B cell (primary cell): ENCODE results near the gene MAGEB17. TPM values are rescaled to one million over a fixed set of nuclear protein-coding genes. Genes with fewer than 3 reads are reported as not detected.

Experiments used
- ATAC-seq: fragments of 200-7000 bp; cut with Tn5 transposase; one replicate; pipeline ENCODE4 v1.10.0; 2021; ENCODE audit warnings: low read depth, mild to moderate bottlenecking, moderate number of reproducible peaks, moderate library complexity
- CTCF ChIA-PET: fragments of 350-600 bp; sonication (Branson Sonifier 250); formaldehyde crosslinking; loops from one replicate; lab custom pipeline; 2021; ENCODE audit warnings: antibody characterized with exemption, inconsistent platforms; lab: Charles Lee
- POLR2A ChIA-PET: fragments of 350-600 bp; sonication (Branson Sonifier 250); formaldehyde crosslinking; loops from one replicate; lab custom pipeline; 2021; ENCODE audit warnings: antibody characterized with exemption; lab: Charles Lee
- DNase-seq: peaks from one replicate; pipeline ENCODE4 v3.0.0; 2013
- H2AFZ ChIP-seq: 2 replicates; pipeline ENCODE4 v1.6.1; 2012; ENCODE audit warnings: mild to moderate bottlenecking, low read depth, low read length; ENCODE audit not compliant: insufficient read depth, poor library complexity, severe bottlenecking
- H3K27ac ChIP-seq, 2 donors: 1 replicate in 1 of 2; 2 replicates in 1 of 2; pipeline ENCODE4 v1.5.1; 2012 to 2013; ENCODE audit warnings: low read length in 2 of 2, mild to moderate bottlenecking in 2 of 2, moderate library complexity in 1 of 2
- H3K27me3 ChIP-seq, 4 experiments: fragments of 200-600 bp in 1 of 4; sonication (generic) in 1 of 4; replicated peaks in 1 of 4; 1 replicate in 2 of 4; 2 replicates in 2 of 4; pipeline versions ENCODE4 v1.6.1 to v1.7.0; 2013 to 2016; ENCODE audit warnings: low read length in 3 of 4, mild to moderate bottlenecking in 2 of 4, mixed read lengths in 1 of 4, moderate library complexity in 1 of 4; ENCODE audit not compliant: insufficient read depth in 4 of 4, control insufficient read depth in 3 of 4; ENCODE audit errors: control extremely low read depth in 1 of 4
- H3K36me3 ChIP-seq, 2 experiments: replicated peaks in 1 of 2; 1 replicate in 1 of 2; 2 replicates in 1 of 2; pipeline versions ENCODE4 v1.6.1 to v1.7.1; 2013; ENCODE audit warnings: low read length in 1 of 2; ENCODE audit not compliant: insufficient read depth in 2 of 2, control insufficient read depth in 1 of 2; ENCODE audit errors: control extremely low read depth in 1 of 2, extremely low read depth in 1 of 2
- H3K4me1 ChIP-seq, 2 donors: fragments of 200-600 bp in 1 of 2; sonication (generic) in 1 of 2; 1 replicate in 1 of 2; 2 replicates in 1 of 2; pipeline versions ENCODE4 v1.5.1 to v1.6.1; 2013 to 2017; ENCODE audit warnings: low read length in 2 of 2; ENCODE audit not compliant: control insufficient read depth in 2 of 2, insufficient read depth in 2 of 2
- H3K4me2 ChIP-seq: replicated peaks from 2 replicates; pipeline ENCODE3; 2012; ENCODE audit warnings: mild to moderate bottlenecking, low read depth, low read length; ENCODE audit not compliant: poor library complexity, severe bottlenecking
- H3K4me3 ChIP-seq, 5 experiments: fragments of 200-600 bp in 1 of 5; sonication (generic) in 1 of 5; 1 replicate in 3 of 5; 2 replicates in 2 of 5; pipeline versions ENCODE4 v1.5.1 to v1.7.0; 2011 to 2016; ENCODE audit warnings: low read length in 4 of 5, mild to moderate bottlenecking in 4 of 5, low read depth in 2 of 5, control low read depth in 1 of 5, moderate library complexity in 1 of 5; ENCODE audit not compliant: insufficient read depth in 1 of 5; ENCODE audit errors: control extremely low read depth in 1 of 5, extremely low read depth in 1 of 5
- H3K79me2 ChIP-seq: fragments of 200-600 bp; sonication (generic); one replicate; pipeline ENCODE4 v1.6.0; 2016; ENCODE audit warnings: low read length; ENCODE audit not compliant: control insufficient read depth, insufficient read depth
- H3K9ac ChIP-seq: fragments of 200-600 bp; sonication (generic); 2 replicates; pipeline ENCODE4 v1.6.1; 2017; ENCODE audit warnings: mild to moderate bottlenecking, low read length, moderate library complexity
- H3K9me3 ChIP-seq, 3 donors: one replicate each; pipeline versions ENCODE4 v1.6.1 to v1.7.1; 2013; ENCODE audit warnings: low read length in 2 of 3; ENCODE audit not compliant: control insufficient read depth in 2 of 3, insufficient read depth in 1 of 3; ENCODE audit errors: control extremely low read depth in 1 of 3
- H4K20me1 ChIP-seq: 2 replicates; pipeline ENCODE4 v1.6.0; 2012; ENCODE audit warnings: mild to moderate bottlenecking, low read length; ENCODE audit not compliant: insufficient read depth, control insufficient read depth, poor library complexity, severe bottlenecking
- H3K27ac Mint-ChIP-seq: one replicate; pipeline ENCODE4 v1.8.0; 2021; ENCODE audit warnings: mixed read lengths
- H3K27me3 Mint-ChIP-seq: one replicate; pipeline ENCODE4 v1.8.0; 2021; ENCODE audit warnings: mixed read lengths
- H3K4me1 Mint-ChIP-seq: one replicate; pipeline ENCODE4 v1.8.0; 2021; ENCODE audit warnings: mixed read lengths
- H3K4me3 Mint-ChIP-seq: one replicate; pipeline ENCODE4 v1.8.0; 2021; ENCODE audit warnings: mixed read lengths
- H3K9me3 Mint-ChIP-seq: one replicate; pipeline ENCODE4 v1.8.0; 2022; ENCODE audit warnings: mixed read lengths; ENCODE audit not compliant: insufficient read depth
- EZH2 ChIP-seq: IDR thresholded peaks from 2 replicates; pipeline ENCODE4 v1.6.1; 2012; ENCODE audit warnings: borderline replicate concordance, low read depth, mild to moderate bottlenecking, moderate library complexity, low read length; ENCODE audit not compliant: insufficient read depth, poor library complexity, severe bottlenecking
- WGBS: methylation state at CpG from one replicate; pipeline ENCODE4 v1.1.5; 2013; ENCODE audit warnings: missing lambda C conversion rate; ENCODE audit not compliant: insufficient coverage; 5-methylcytosine and 5-hydroxymethylcytosine counted together
- intact Hi-C: fragments of 100-400 bp; cut with micrococcal nuclease; formaldehyde crosslinking; loops from one replicate; pipeline ENCODE4 v1.10.0; 2022
- polyA plus RNA-seq: library from polyadenylated mRNA; depleted of rRNA; stranded (reverse); fragments of >200 nt; gene quantifications from 2 replicates; pipeline ENCODE4 v1.2.3, GENCODE V29; 2012
- total RNA-seq, 2 donors: library from RNA; stranded (reverse); fragments of 120-200 nt in 1 of 2; gene quantifications; 1 replicate in 1 of 2; 2 replicates in 1 of 2; pipeline versions ENCODE4 v1.2.3 to v1.2.4, GENCODE V29; 2013 to 2022
- TF ChIP-seq, protein P1 (sequence below): fragments of 200-600 bp; IDR thresholded peaks from one replicate; pipeline ENCODE4 v1.8.0; 2022; ENCODE audit warnings: antibody characterized with exemption, mild to moderate bottlenecking

Gene MAGEB17
- total and polyA plus RNA-seq, 2 donors (not counting 1 experiment from before 2014, with no cell fraction given), result 0.16 TPM; not detected in 1

DNA sequence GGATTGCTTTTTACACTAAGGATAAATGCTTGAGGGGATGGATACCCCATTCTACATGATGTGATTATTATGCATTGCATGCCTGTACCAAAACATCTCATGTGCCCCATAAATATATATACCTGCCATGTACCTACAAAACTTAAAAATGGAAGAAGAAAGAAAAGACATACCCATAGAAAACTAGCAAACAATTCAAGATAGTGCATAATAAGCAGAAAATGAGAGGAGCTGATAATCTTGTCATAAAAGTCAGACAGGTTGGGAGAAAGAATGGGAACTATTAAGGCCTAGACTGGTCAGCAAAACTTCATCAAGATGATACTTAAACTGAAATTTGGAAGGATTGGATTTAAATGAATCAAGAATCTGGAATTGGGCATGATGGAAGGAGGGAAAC, 21.6 kb upstream of the MAGEB17 start:
- H3K27ac Mint-ChIP-seq, result no peak overlapping the region
- Histone ChIP-seq H3K36me3 (no peaks in the 10 kb centered on the region), H3K27me3 (peaks cover 0 to 2% (median 0%) of the 10 kb centered on the region in 4 experiments), H4K20me1 (no peaks in the 10 kb centered on the region), H3K79me2 (no peaks in the 10 kb centered on the region), H3K27ac (no peak overlapping the region), H3K4me2 (no peak overlapping the region), H3K4me3 (no peak overlapping the region), H3K9ac (no peak overlapping the region), H2AFZ (no peak overlapping the region), H3K9me3 (no peaks in the 10 kb centered on the region), H3K4me1 (no peaks in the 10 kb centered on the region)
- intact Hi-C loops, result no loop called here
- H3K4me3 Mint-ChIP-seq, result no peak overlapping the region
- ATAC-seq, result no peak
- ChIA-PET POLR2A (no interaction called here), CTCF (no interaction called here)
- no peak for DNase-seq
- no peaks in the 10 kb centered on the region for H3K9me3 Mint-ChIP-seq
- no peaks in the 10 kb centered on the region for H3K4me1 Mint-ChIP-seq
- TF ChIP-seq, protein P1, sequence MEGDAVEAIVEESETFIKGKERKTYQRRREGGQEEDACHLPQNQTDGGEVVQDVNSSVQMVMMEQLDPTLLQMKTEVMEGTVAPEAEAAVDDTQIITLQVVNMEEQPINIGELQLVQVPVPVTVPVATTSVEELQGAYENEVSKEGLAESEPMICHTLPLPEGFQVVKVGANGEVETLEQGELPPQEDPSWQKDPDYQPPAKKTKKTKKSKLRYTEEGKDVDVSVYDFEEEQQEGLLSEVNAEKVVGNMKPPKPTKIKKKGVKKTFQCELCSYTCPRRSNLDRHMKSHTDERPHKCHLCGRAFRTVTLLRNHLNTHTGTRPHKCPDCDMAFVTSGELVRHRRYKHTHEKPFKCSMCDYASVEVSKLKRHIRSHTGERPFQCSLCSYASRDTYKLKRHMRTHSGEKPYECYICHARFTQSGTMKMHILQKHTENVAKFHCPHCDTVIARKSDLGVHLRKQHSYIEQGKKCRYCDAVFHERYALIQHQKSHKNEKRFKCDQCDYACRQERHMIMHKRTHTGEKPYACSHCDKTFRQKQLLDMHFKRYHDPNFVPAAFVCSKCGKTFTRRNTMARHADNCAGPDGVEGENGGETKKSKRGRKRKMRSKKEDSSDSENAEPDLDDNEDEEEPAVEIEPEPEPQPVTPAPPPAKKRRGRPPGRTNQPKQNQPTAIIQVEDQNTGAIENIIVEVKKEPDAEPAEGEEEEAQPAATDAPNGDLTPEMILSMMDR, result no peak
- H3K27me3 Mint-ChIP-seq, result peaks cover 10% of the 10 kb centered on the region

- ChIA-PET POLR2A (no interaction called here), CTCF (no interaction called here)
- H3K4me2 ChIP-seq, result no peak overlapping the region
- no peaks in the 10 kb centered on the region for H3K27me3 Mint-ChIP-seq
- no peak overlapping the region for H3K27ac Mint-ChIP-seq
- no peaks in the 10 kb centered on the region for H3K4me1 Mint-ChIP-seq
- intact Hi-C loops, result no loop called here
- no peak overlapping the region for H3K9ac ChIP-seq
- ATAC-seq (no peak), DNase-seq (no peak)
- no peak overlapping the region for H3K4me3 Mint-ChIP-seq
- H3K9me3 ChIP-seq, result no peaks in the 10 kb centered on the region
- TF ChIP-seq, protein P1, result no peak
- TF ChIP-seq EZH2, result no peak
- H3K27me3 ChIP-seq, result no peaks in the 10 kb centered on the region
- no peak overlapping the region for H3K27ac ChIP-seq
- WGBS, result 100% methylated on average over 2 of the region's 3 CpGs
- H3K4me3 ChIP-seq, result no peak overlapping the region
- H3K4me1 ChIP-seq, result no peaks in the 10 kb centered on the region
- H3K36me3 ChIP-seq, result no peaks in the 10 kb centered on the region
- no peaks in the 10 kb centered on the region for H4K20me1 ChIP-seq
- no peaks in the 10 kb centered on the region for H3K79me2 ChIP-seq
- no peak overlapping the region for H2AFZ ChIP-seq
- H3K9me3 Mint-ChIP-seq, result no peaks in the 10 kb centered on the region
Measured at GRCh38 chrX:16148896-16149295, 18.4 kb upstream of the MAGEB17 start.
